Heart left ventricle (tissue), 16 donors: Measurements from ENCODE around the gene IL19. TPM values are rescaled to one million over a fixed set of nuclear protein-coding genes. Genes with fewer than 3 reads are reported as not detected.
A peak's percentile ranks its signal among the peaks of the same experiment; 100 is the strongest.

ENCODE experiments used
- ATAC-seq, 4 donors: fragments of 200-7000 bp; cut with Tn5 transposase; one replicate each; pipeline ENCODE4 v1.9.1; 2020 to 2022; ENCODE audit warnings: moderate library complexity in 4 of 4, mild to moderate bottlenecking in 3 of 4, moderate number of reproducible peaks in 1 of 4
- DNase-seq, 5 donors: peaks; one replicate each; pipeline ENCODE4 v3.0.0-alpha.2; 2020
- H3K27ac ChIP-seq, 12 donors: fragments of 200-600 bp; sonication (generic) in 4 of 12; one replicate each; pipeline versions ENCODE4 v1.5.0 to v1.8.0; 2016 to 2022; ENCODE audit warnings: mild to moderate bottlenecking in 2 of 12
- H3K27me3 ChIP-seq, 9 donors: fragments of 200-600 bp; sonication (generic) in 2 of 9; one replicate each; pipeline versions ENCODE4 v1.5.1 to v1.8.0; 2016 to 2022; ENCODE audit warnings: mild to moderate bottlenecking in 3 of 9
- H3K36me3 ChIP-seq, 9 donors: fragments of 200-600 bp; sonication (generic) in 2 of 9; one replicate each; pipeline versions ENCODE4 v1.5.0 to v1.8.0; 2018 to 2022; ENCODE audit warnings: mild to moderate bottlenecking in 2 of 9
- H3K4me1 ChIP-seq, 12 donors: fragments of 200-600 bp; sonication (generic) in 4 of 12; one replicate each; pipeline versions ENCODE4 v1.5.0 to v1.8.0; 2016 to 2022; ENCODE audit warnings: mild to moderate bottlenecking in 3 of 12
- H3K4me3 ChIP-seq, 12 donors: fragments of 200-600 bp; sonication (generic) in 4 of 12; one replicate each; pipeline versions ENCODE4 v1.5.0 to v1.8.0; 2017 to 2022; ENCODE audit warnings: mild to moderate bottlenecking in 9 of 12, moderate library complexity in 4 of 12
- H3K9me3 ChIP-seq, 12 donors: fragments of 200-600 bp; sonication (generic) in 4 of 12; one replicate each; pipeline versions ENCODE4 v1.5.0 to v1.8.0; 2016 to 2022; ENCODE audit warnings: mild to moderate bottlenecking in 1 of 12
- CTCF ChIP-seq, 12 donors: fragments of 200-600 bp; sonication (generic) in 4 of 12; IDR thresholded peaks; one replicate each; pipeline versions ENCODE4 v1.5.0 to v1.8.0; 2018 to 2022; ENCODE audit warnings: antibody characterized with exemption in 12 of 12, mild to moderate bottlenecking in 5 of 12
- POLR2A ChIP-seq, 2 donors: fragments of 450-650 bp; IDR thresholded peaks; one replicate each; pipeline ENCODE4 v1.6.1; 2017; ENCODE audit warnings: antibody characterized with exemption in 2 of 2, mild to moderate bottlenecking in 2 of 2, moderate library complexity in 2 of 2
- WGBS, 4 donors: extraction: QIAGEN DNeasy Blood & Tissue Kit in 2 of 4; methylation state at CpG; one replicate each; pipeline versions ENCODE4 v1.1.5 to v1.1.7; 2013 to 2018; 5-methylcytosine and 5-hydroxymethylcytosine counted together
- intact Hi-C, 10 donors: fragments of 100-400 bp; cut with DNase I; formaldehyde crosslinking; loops; one replicate each; pipeline versions ENCODE4 v1.11.1 to v1.14.2; 2022
- polyA plus RNA-seq, 2 donors: library from polyadenylated mRNA; stranded (reverse); fragments of 200-250 nt; gene quantifications; one replicate each; pipeline ENCODE4 v1.2.3, GENCODE V29; 2013
- total RNA-seq, 9 donors: library from RNA; depleted of rRNA in 2 of 9; stranded (reverse); fragments of >200 nt in 2 of 9; fragmentation: NEBNext Ultra II Directional in 3 of 9; extraction: Animal tissue kit (Norgen Biotek cat#: 25700) in 3 of 9; gene quantifications; one replicate each; pipeline versions ENCODE4 v1.1.0 to v1.2.4, GENCODE V29; 2016 to 2023
- donor health status: ischemic (EF 13 %, LVEDD 7.1; RV severe dilation, severe dysfunction).
- donor health status: healthy with polysubstance abuse.
- donor health status: DM: no; HTN: yes; CAD: no.
- donor health status: DM: no; HTN: no; CAD: no.
- donor health status: ischemic (EF 25% LVEDD 6.9; RV normal size, moderate dysfunction).
- donor health status: ischemic (EF 25% LVEDD 5.7; RV mildly dilated, moderate dysfunction).
- donor health status: healthy.
- donor health status: DM: yes; HTN: yes; CAD: no.
- donor health status: ischemic (EF 35%, LVEDD 5.7; RV mildly dilated, moderate dysfunction).
- donor health status: nonischemic (EF 11% LVEDD 7.7; RV severe dilation, severe dysfunction).
- donor health status: DM: yes; HTN: yes; CAD: no.
- donor health status: PGD.
- donor health status: ischemic (EF 29% LVEDD 5.4; RV normal size, mild dysfunction).
- donor health status: nonischemic (EF 23%, LVEDD 6.1; RV moderate dilation, normal function).

IL19 gene
- total and polyA plus RNA-seq, 11 donors, result not detected

- WGBS, 4 donors, result 81 to 89% (median 83%) methylated on average over 13 to 14 of the region's 14 CpGs
- Histone ChIP-seq H3K4me3 (no peak overlapping the region), H3K36me3 (peaks cover 0 to 5% (median 0%) of the 10 kb centered on the region in 9 donors), H3K9me3 (peaks cover 0 to 6% (median 0%) of the 10 kb centered on the region in 12 donors), H3K4me1 (peaks cover 0 to 83% (median 0%) of the 10 kb centered on the region in 12 donors), H3K27ac (peak overlapping the region in 1 of 12 donors; percentile 89), H3K27me3 (no peaks in the 10 kb centered on the region)
- no peak for DNase-seq
- no peak for ATAC-seq
- intact Hi-C loops, result no loop called here
- TF ChIP-seq CTCF (IDR thresholded peaks at IDR 0.05) (no peak), POLR2A (IDR thresholded peaks at IDR 0.05) (no peak)
Measured at GRCh38 chr1:206768472-206769303, 1.9 kb upstream of the IL19 start.

GRCh38 chr1:206769304-206769731 lies 1.3 kb upstream of the IL19 start:
- intact Hi-C loops, result no loop called here
- H3K27me3 ChIP-seq, result no peaks in the 10 kb centered on the region
- H3K9me3 ChIP-seq, result no peaks in the 10 kb centered on the region
- peaks cover 0 to 90% (median 0%) of the 10 kb centered on the region in 12 donors for H3K4me1 ChIP-seq
- H3K36me3 ChIP-seq, result peaks cover 0 to 5% (median 0%) of the 10 kb centered on the region in 9 donors
- peak overlapping the region in 1 of 12 donors; percentile 89 for H3K27ac ChIP-seq
- H3K4me3 ChIP-seq, result peak overlapping the region in 1 of 12 donors; percentile 51
- TF ChIP-seq POLR2A (IDR thresholded peaks at IDR 0.05) (no peak), CTCF (IDR thresholded peaks at IDR 0.05) (no peak)
- ATAC-seq, result no peak
- no peak for DNase-seq
- 82 to 90% (median 88%) methylated on average over 6 to 7 of the region's 7 CpGs for whole genome bisulfite sequencing, 4 donors

- no peak for ATAC-seq
- peaks cover 0 to 5% (median 0%) of the 10 kb centered on the region in 9 donors for H3K36me3 ChIP-seq
- no peaks in the 10 kb centered on the region for H3K27me3 ChIP-seq
- no peaks in the 10 kb centered on the region for H3K9me3 ChIP-seq
- intact Hi-C loops, result no loop called here
- TF ChIP-seq CTCF (IDR thresholded peaks at IDR 0.05) (no peak), POLR2A (IDR thresholded peaks at IDR 0.05) (no peak)
- H3K4me1 ChIP-seq, result peaks cover 0 to 84% (median 0%) of the 10 kb centered on the region in 12 donors
- H3K4me3 ChIP-seq, result peak overlapping the region in 1 of 12 donors; percentile 51
- peak overlapping the region in 2 of 12 donors; percentile 9 to 89 for H3K27ac ChIP-seq
- 67 to 78% (median 72%) methylated on average over 4 of the region's 4 CpGs for WGBS, 4 donors
- DNase-seq, result no peak
Measured at GRCh38 chr1:206771338-206771692, 742 bp downstream of the IL19 start.

GRCh38 chr1:206772243-206772937 lies 1.8 kb downstream of the IL19 start, which contains the start of gene IL10:
Gene IL10, minus strand, starts transcription at chr1:206772494. Its CDS starts 59 bp downstream, at chr1:206772435.
- ATAC-seq, result peak; percentile 65 to 73 (median 68)
- DNase-seq, result peak in 3 of 5 donors; percentile 46 to 71 (median 49)
- no peaks in the 10 kb centered on the region for H3K9me3 ChIP-seq
- peak within 1 kb of the TSS in 1 of 12 donors; percentile 51 for H3K4me3 ChIP-seq
- 79 to 88% (median 84%) methylated on average over 8 of the region's 8 CpGs for WGBS, 4 donors
- TF ChIP-seq POLR2A (IDR thresholded peaks at IDR 0.05) (no peak), CTCF (IDR thresholded peaks at IDR 0.05) (no peak)
- intact Hi-C loops, result no loop called here
- no peaks in the 10 kb centered on the region for H3K27me3 ChIP-seq
- peak within 1 kb of the TSS in 2 of 12 donors; percentile 9 to 89 for H3K27ac ChIP-seq
- peaks cover 0 to 5% (median 0%) of the 10 kb centered on the region in 9 donors for H3K36me3 ChIP-seq
- peaks cover 0 to 74% (median 0%) of the 10 kb centered on the region in 12 donors for H3K4me1 ChIP-seq
